Endothelial cell of umbilical vein (primary cell): ENCODE measurements around the gene CKAP5. TPM values are rescaled to one million over a fixed set of nuclear protein-coding genes. Genes with fewer than 3 reads are reported as not detected.

Experiments
- BruUV-seq: library from RNA; stranded (reverse); fragments of 400-500 nt; replicated peaks from 2 replicates; lab custom pipeline; 2021; lab: Mats Ljungman, UMichigan
- CTCF ChIA-PET: fragments of 300-600, 350-600 bp; sonication (Branson Sonifier 250); formaldehyde crosslinking; loops from one replicate; lab custom pipeline; 2021; ENCODE audit warnings: antibody characterized with exemption, inconsistent platforms; lab: Charles Lee
- POLR2A ChIA-PET: fragments of 300-600, 350-600 bp; sonication (Branson Sonifier 250); formaldehyde crosslinking; loops from one replicate; lab custom pipeline; 2021; ENCODE audit warnings: antibody characterized with exemption, inconsistent platforms; lab: Charles Lee
- DNase-seq: peaks from one replicate; pipeline ENCODE4 v3.0.0-alpha.2; 2011; ENCODE audit warnings: low read depth, low spot score
- FAIRE-seq: peaks from 2 replicates; lab custom pipeline; 2011; peaks lifted over from hg19 to GRCh38; lab: Jason Lieb, UNC
- H2AFZ ChIP-seq: 2 replicates; pipeline ENCODE4 v1.6.0; 2012; ENCODE audit warnings: low read depth, low read length, control low read depth, inconsistent platforms
- H3K27ac ChIP-seq: 2 replicates; pipeline ENCODE4 v1.5.1; 2011; ENCODE audit warnings: low read depth, mild to moderate bottlenecking, control low read depth, low read length, moderate library complexity; ENCODE audit not compliant: insufficient read depth
- H3K27me3 ChIP-seq, 2 experiments: 2 replicates each; pipeline versions ENCODE4 v1.6.0 to v1.6.1; 2011; ENCODE audit warnings: low read length in 2 of 2, mixed read lengths in 1 of 2; ENCODE audit not compliant: control insufficient read depth in 2 of 2, insufficient read depth in 2 of 2
- H3K36me3 ChIP-seq, 2 experiments: 2 replicates in 1 of 2; 3 replicates in 1 of 2; pipeline ENCODE4 v1.5.1; 2011; ENCODE audit warnings: low read length in 2 of 2, mild to moderate bottlenecking in 1 of 2, moderate library complexity in 1 of 2; ENCODE audit not compliant: control insufficient read depth in 2 of 2, insufficient read depth in 2 of 2; ENCODE audit errors: extremely low read depth in 1 of 2
- H3K4me1 ChIP-seq: 3 replicates; pipeline ENCODE4 v1.5.1; 2011; ENCODE audit warnings: mild to moderate bottlenecking, low read length; ENCODE audit not compliant: control insufficient read depth, insufficient read depth; ENCODE audit errors: extremely low read depth
- H3K4me2 ChIP-seq: 2 replicates; pipeline ENCODE4 v1.6.1; 2011; ENCODE audit warnings: low read length, control low read depth, mixed read lengths; ENCODE audit not compliant: insufficient read depth
- H3K4me3 ChIP-seq, 3 experiments: fragments of 200-600 bp in 1 of 3; sonication (generic), shearing (Covaris generic) in 1 of 3; replicated peaks in 1 of 3; 2 replicates each; pipeline ENCODE4 v1.5.1; 2011 to 2016; ENCODE audit warnings: control low read depth in 3 of 3, low read length in 3 of 3, mild to moderate bottlenecking in 2 of 3, inconsistent platforms in 1 of 3, low read depth in 1 of 3, moderate library complexity in 1 of 3; ENCODE audit not compliant: insufficient read depth in 1 of 3
- H3K79me2 ChIP-seq: 2 replicates; pipeline ENCODE4 v1.6.0; 2012; ENCODE audit warnings: low read length, inconsistent platforms; ENCODE audit not compliant: control insufficient read depth, insufficient read depth
- H3K9ac ChIP-seq: replicated peaks from 2 replicates; pipeline ENCODE3; 2011; ENCODE audit warnings: low read length, control low read depth; ENCODE audit not compliant: insufficient read depth; ENCODE audit errors: extremely low read depth
- H3K9me1 ChIP-seq: replicated peaks from 3 replicates; pipeline ENCODE4 v1.6.0; 2011; ENCODE audit warnings: mild to moderate bottlenecking, low read length; ENCODE audit not compliant: control insufficient read depth, insufficient read depth; ENCODE audit errors: extremely low read depth
- H3K9me3 ChIP-seq: replicated peaks from 2 replicates; pipeline ENCODE4 v1.5.1; 2012; ENCODE audit warnings: low read length, inconsistent platforms; ENCODE audit not compliant: control insufficient read depth, insufficient read depth
- H4K20me1 ChIP-seq: replicated peaks from 2 replicates; pipeline ENCODE3; 2011; ENCODE audit warnings: mild to moderate bottlenecking, low read length; ENCODE audit not compliant: control insufficient read depth, insufficient read depth; ENCODE audit errors: extremely low read depth
- EZH2 ChIP-seq: IDR thresholded peaks from 2 replicates; pipeline ENCODE4 v1.6.1; 2012; ENCODE audit warnings: borderline replicate concordance, low read depth, mild to moderate bottlenecking, moderate library complexity, low read length, inconsistent platforms; ENCODE audit not compliant: severe bottlenecking
- FOS ChIP-seq: IDR thresholded peaks from 2 replicates; pipeline ENCODE4 v1.6.1; 2011; ENCODE audit warnings: mild to moderate bottlenecking, low read length, moderate library complexity, borderline replicate concordance; ENCODE audit not compliant: insufficient read depth
- GATA2 ChIP-seq: IDR thresholded peaks from 2 replicates; pipeline ENCODE4 v1.7.0; 2011; ENCODE audit warnings: low read depth, mild to moderate bottlenecking, moderate library complexity, mixed read lengths, low read length; ENCODE audit not compliant: insufficient read length, insufficient read depth
- JUN ChIP-seq: IDR thresholded peaks from 2 replicates; pipeline ENCODE4 v1.6.1; 2011; ENCODE audit warnings: borderline replicate concordance, low read depth; ENCODE audit not compliant: insufficient read length, insufficient read depth
- MYC ChIP-seq: IDR thresholded peaks from one replicate; pipeline ENCODE4 v1.6.1; 2011; ENCODE audit warnings: mild to moderate bottlenecking, low read depth, low read length
- POLR2A ChIP-seq: IDR thresholded peaks from 2 replicates; pipeline ENCODE4 v1.6.1; 2012; ENCODE audit warnings: low read depth, mild to moderate bottlenecking, control low read depth, low read length
- POLR2AphosphoS5 ChIP-seq: IDR thresholded peaks from 2 replicates; pipeline ENCODE4 v1.6.1; 2012; ENCODE audit warnings: low read depth, mild to moderate bottlenecking, control low read depth, low read length, moderate library complexity; ENCODE audit not compliant: insufficient read depth
- dilution Hi-C: fragments of 300-500 bp; cut with MboI; formaldehyde crosslinking; loops from one replicate; pipeline ENCODE4 v1.15.0; 2019; ENCODE audit warnings: low sequenced_read_pairs; ENCODE audit not compliant: extremely low pct_ligation_motif_present
- intact Hi-C: fragments of 100-400 bp; cut with micrococcal nuclease; formaldehyde crosslinking; loops from one replicate; pipeline ENCODE4 v1.10.0; 2022
- polyA plus RNA-seq, 4 experiments: library from polyadenylated mRNA; depleted of rRNA in 3 of 4; stranded (reverse) in 3 of 4; unstranded in 1 of 4; fragments of >200 nt; gene quantifications; 2 replicates each; pipeline versions ENCODE4 v1.2.1 to v1.2.3, GENCODE V29; 2011 to 2012; ENCODE audit warnings: missing spikeins in 1 of 4
- total RNA-seq: library from RNA; stranded (reverse); gene quantifications from 2 replicates; pipeline ENCODE4 v1.2.3, GENCODE V29; 2021
- TF ChIP-seq, protein P1 (sequence below), 2 donors: IDR thresholded peaks; 1 replicate in 1 of 2; 2 replicates in 1 of 2; pipeline ENCODE4 v1.5.1; 2011; ENCODE audit warnings: low read length in 2 of 2, mild to moderate bottlenecking in 2 of 2, moderate library complexity in 2 of 2, control low read depth in 1 of 2, inconsistent platforms in 1 of 2, low read depth in 1 of 2; ENCODE audit not compliant: insufficient read depth in 1 of 2; ENCODE audit errors: extremely low read depth in 1 of 2
- TF ChIP-seq, protein P2 (sequence below): IDR thresholded peaks from 2 replicates; pipeline ENCODE4 v1.6.1; 2011; ENCODE audit not compliant: insufficient read depth, insufficient read length

The CKAP5 gene
- total and polyA plus RNA-seq, 2 donors (not counting 3 experiments of a cell fraction or from before 2014, with no cell fraction given): 47.4 to 138 TPM

DNA sequence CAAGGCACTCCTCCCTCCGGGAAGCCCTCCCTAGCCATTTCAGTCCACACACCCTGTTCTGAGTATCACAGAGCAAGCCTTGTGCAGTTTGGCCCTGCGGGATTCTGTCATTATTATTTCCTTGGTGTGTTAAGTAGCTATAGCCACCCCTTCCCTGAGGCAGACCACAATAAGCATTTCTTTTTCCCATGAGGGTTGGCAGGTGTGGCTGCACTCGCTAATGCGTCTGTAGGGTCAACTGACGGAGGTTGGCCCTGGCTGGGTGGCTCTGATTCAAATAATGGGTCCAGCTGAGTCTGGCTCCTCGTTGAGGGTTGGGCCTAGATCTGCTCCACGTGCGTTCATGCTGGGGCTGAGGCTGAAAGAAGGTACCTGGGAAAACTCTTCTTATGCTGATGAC, 122.0 kb downstream of the CKAP5 start:
- Histone ChIP-seq H3K4me2 (no peak overlapping the region), H3K9ac (no peak overlapping the region), H3K4me3 (no peak overlapping the region), H3K4me1 (no peaks in the 10 kb centered on the region), H3K9me3 (no peaks in the 10 kb centered on the region), H3K79me2 (no peaks in the 10 kb centered on the region), H3K27me3 (no peaks in the 10 kb centered on the region), H4K20me1 (no peaks in the 10 kb centered on the region), H3K27ac (no peak overlapping the region), H3K9me1 (no peaks in the 10 kb centered on the region), H2AFZ (no peak overlapping the region), H3K36me3 (no peaks in the 10 kb centered on the region)
- TF ChIP-seq GATA2 (no peak), POLR2AphosphoS5 (no peak), MYC (no peak), JUN (no peak), POLR2A (no peak), FOS (no peak), EZH2 (no peak)
- TF ChIP-seq, protein P1, sequence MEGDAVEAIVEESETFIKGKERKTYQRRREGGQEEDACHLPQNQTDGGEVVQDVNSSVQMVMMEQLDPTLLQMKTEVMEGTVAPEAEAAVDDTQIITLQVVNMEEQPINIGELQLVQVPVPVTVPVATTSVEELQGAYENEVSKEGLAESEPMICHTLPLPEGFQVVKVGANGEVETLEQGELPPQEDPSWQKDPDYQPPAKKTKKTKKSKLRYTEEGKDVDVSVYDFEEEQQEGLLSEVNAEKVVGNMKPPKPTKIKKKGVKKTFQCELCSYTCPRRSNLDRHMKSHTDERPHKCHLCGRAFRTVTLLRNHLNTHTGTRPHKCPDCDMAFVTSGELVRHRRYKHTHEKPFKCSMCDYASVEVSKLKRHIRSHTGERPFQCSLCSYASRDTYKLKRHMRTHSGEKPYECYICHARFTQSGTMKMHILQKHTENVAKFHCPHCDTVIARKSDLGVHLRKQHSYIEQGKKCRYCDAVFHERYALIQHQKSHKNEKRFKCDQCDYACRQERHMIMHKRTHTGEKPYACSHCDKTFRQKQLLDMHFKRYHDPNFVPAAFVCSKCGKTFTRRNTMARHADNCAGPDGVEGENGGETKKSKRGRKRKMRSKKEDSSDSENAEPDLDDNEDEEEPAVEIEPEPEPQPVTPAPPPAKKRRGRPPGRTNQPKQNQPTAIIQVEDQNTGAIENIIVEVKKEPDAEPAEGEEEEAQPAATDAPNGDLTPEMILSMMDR (IDR thresholded peaks at IDR 0.05; ENCODE audit: extremely low read depth in 1 of 2, insufficient read depth in 1 of 2, low read depth in 1 of 2, low read length in 2 of 2): no peak
- DNase-seq (no peak), FAIRE-seq (no peak)
- intact Hi-C loops (no loop called here), dilution Hi-C loops (no loop called here)
- ChIA-PET POLR2A (no interaction called here), CTCF (no interaction called here)
- BruUV-seq: no TSS peak

DNA sequence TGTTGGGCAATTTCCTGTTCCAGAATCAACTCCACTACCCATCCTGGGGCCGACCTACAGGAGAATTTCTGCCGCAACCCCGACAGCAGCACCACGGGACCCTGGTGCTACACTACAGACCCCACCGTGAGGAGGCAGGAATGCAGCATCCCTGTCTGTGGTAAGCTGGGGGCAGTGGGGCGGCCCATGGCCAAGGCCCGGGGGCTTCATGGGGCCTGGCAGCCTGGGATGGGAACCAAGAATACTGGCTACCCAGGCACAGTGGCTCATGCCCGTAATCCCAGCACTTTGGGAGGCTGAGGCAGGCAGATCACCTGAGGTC, 122.8 kb downstream of the CKAP5 start:
- Histone ChIP-seq H3K4me3 (no peak overlapping the region), H3K9me1 (no peaks in the 10 kb centered on the region), H3K4me2 (no peak overlapping the region), H3K9ac (no peak overlapping the region), H3K27ac (no peak overlapping the region), H3K36me3 (no peaks in the 10 kb centered on the region), H2AFZ (no peak overlapping the region), H3K9me3 (no peaks in the 10 kb centered on the region), H3K79me2 (no peaks in the 10 kb centered on the region), H3K27me3 (no peaks in the 10 kb centered on the region), H3K4me1 (no peaks in the 10 kb centered on the region), H4K20me1 (no peaks in the 10 kb centered on the region)
- BruUV-seq: no TSS peak
- POLR2A ChIA-PET: no interaction called here
- DNase-seq (no peak), FAIRE-seq (no peak)
- dilution Hi-C loops (no loop called here), intact Hi-C loops (no loop called here)
- CTCF ChIA-PET: no interaction called here
- TF ChIP-seq POLR2AphosphoS5 (no peak), EZH2 (no peak), MYC (no peak), POLR2A (no peak)
- TF ChIP-seq, protein P1 (IDR thresholded peaks at IDR 0.05; ENCODE audit: extremely low read depth in 1 of 2, insufficient read depth in 1 of 2, low read depth in 1 of 2, low read length in 2 of 2): no peak
- TF ChIP-seq, protein P2, sequence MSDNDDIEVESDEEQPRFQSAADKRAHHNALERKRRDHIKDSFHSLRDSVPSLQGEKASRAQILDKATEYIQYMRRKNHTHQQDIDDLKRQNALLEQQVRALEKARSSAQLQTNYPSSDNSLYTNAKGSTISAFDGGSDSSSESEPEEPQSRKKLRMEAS: no peak
